NB4 (cell line): ENCODE results near the gene ECPAS.

Experiments
- CTCF ChIP-seq: IDR thresholded peaks from one replicate; pipeline ENCODE4 v1.5.1; 2012; ENCODE audit warnings: low read depth, low read length
- MAX ChIP-seq: IDR thresholded peaks from 2 replicates; pipeline ENCODE4 v1.6.1; 2011; ENCODE audit warnings: low read depth, low read length
- MYC ChIP-seq: IDR thresholded peaks from 2 replicates; pipeline ENCODE4 v1.6.1; 2011; ENCODE audit warnings: low read depth, low read length
- POLR2A ChIP-seq: IDR thresholded peaks from 2 replicates; pipeline ENCODE4 v1.6.1; 2011; ENCODE audit warnings: mild to moderate bottlenecking; ENCODE audit not compliant: insufficient read length; ENCODE audit errors: extremely low read depth

DNA sequence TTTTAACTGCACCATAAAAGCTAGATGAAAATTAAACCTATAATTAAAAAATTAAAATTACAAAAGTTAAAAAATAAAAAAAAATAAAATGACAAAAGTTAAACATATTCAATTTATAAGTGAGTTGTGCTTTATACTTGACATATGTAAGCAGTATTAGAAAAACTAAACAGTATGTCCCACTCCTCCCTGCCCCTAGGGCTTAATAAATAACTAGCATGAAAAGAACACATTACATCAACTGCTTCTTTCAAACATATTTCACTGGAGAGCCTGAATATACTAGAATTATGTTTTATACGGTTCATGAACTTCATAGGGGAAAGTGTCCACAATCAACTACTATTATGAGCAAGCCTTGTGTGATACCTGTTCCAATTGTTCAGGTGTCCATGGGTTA, 47.6 kb downstream of the ECPAS start:
- TF ChIP-seq CTCF = no peak
- no peak for TF ChIP-seq MAX
- no peak for TF ChIP-seq POLR2A
- no peak for TF ChIP-seq MYC
